GM21515 (cell line): ENCODE results near the gene PACS1.

Experiments used
- ATAC-seq: cut with Tn5 transposase; IDR thresholded peaks from one replicate; pipeline ENCODE4 v1.9.1; 2021; ENCODE audit not compliant: unreplicated experiment

Gene PACS1

GRCh38 chr11:66176650-66177049, 106.6 kb downstream of the PACS1 start:
- no peak for ATAC-seq

- ATAC-seq = no peak
Measured at GRCh38 chr11:66178183-66178582, 108.1 kb downstream of the PACS1 start.

- no peak for ATAC-seq
Measured at GRCh38 chr11:66178871-66179270, 108.8 kb downstream of the PACS1 start.

DNA sequence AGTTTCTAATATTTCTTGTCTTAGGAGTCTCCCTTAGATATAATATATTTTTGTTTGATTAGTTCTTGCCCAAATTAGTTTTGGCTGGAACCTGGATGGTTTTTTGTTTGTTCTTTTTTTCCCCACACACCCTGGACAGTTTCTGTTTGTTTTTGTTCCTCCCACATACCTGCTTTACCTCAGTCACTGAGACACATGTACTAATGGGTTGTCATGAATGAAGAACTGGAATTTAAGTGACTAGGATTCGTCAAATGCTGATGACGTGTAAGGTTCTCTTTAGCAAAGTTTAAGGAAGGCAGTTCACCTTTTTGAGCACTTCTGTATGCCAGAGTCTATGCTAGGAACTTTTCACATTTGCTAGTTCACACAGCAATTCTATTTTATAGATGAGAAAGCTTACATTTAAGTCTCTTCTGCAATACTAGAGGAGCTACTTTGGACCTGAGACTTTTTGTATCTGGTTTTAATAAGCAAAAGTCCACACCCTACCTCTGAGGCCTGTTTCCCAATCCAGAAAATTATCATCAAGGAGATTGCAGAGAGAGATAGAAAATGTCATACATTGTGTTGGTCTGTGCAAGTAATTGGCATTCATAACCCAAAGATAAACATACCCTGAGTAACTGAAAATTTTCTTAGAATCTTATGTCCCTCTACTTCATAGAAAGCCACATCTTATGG, 111.7 kb downstream of the PACS1 start:
- ATAC-seq = no peak

GRCh38 chr11:66183494-66184048, 113.5 kb downstream of the PACS1 start:
- no peak for ATAC-seq

- no peak for ATAC-seq
Measured at GRCh38 chr11:66184728-66185127, 114.7 kb downstream of the PACS1 start.

- ATAC-seq = no peak
Measured at GRCh38 chr11:66186470-66186869, 116.4 kb downstream of the PACS1 start.

DNA sequence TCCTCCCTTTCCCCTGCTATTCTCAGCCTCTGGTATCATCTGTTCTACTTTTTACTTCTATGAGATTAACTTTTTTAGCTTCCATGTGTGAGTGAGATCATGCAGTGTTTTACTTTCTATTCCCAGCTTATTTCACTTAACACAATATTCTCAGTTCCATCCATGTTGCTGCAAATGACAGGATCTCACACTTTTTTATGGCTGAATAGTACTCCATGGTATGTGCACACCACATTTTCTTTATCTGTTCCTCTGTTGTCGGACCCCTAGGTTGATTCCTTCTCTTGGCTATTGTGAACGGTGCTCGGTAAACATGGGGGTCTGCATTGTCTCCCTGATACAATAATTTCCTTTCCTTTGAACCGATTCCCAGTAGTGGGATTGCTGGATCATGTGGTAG, 117.4 kb downstream of the PACS1 start:
- ATAC-seq = no peak

GRCh38 chr11:66188580-66188979, 118.5 kb downstream of the PACS1 start:
- ATAC-seq = no peak

- ATAC-seq = no peak
Measured at GRCh38 chr11:66189031-66189745, 119.1 kb downstream of the PACS1 start.

DNA sequence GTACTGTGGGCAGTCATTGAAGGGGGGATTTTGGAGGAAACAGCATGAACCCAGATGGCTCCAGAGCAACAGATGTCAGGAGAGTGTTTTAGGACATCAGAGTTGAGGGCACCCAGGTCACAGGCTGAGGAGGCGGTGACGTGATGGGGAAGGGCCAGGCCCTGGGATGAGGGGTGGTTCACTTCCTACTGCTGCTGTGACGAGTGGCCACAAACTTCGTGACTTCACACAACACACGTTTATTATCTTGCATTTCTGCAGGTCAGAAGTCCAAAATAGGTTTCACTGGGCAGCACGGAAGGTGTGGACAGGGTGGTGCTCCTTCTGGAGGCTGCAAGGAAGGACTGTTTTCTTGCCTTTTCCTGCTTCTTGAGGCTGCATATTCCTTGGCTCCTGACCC, 120.7 kb downstream of the PACS1 start:
- no peak for ATAC-seq

GRCh38 chr11:66192181-66192863, 122.2 kb downstream of the PACS1 start:
- ATAC-seq = no peak

DNA sequence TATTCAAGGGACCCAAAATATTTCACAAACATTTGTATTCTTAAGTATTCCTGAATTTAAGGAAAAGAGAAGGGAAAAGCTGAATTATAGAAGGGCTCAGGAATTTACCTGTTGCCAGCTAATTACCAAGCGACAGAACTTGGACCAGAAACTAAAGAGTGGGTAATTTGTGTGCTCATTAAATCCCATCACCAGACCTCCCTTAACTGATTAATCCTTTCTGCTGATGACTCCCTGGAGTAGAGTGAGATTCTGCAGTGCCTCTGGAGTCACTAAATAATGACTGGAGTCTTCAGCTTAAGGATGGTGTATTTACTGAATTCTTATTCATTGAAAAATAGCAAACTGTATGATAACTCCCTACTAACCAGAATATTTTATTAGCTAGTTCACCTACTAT, 124.3 kb downstream of the PACS1 start:
- ATAC-seq = no peak

GRCh38 chr11:66195867-66196266, 125.8 kb downstream of the PACS1 start:
- ATAC-seq = no peak

- no peak for ATAC-seq
Measured at GRCh38 chr11:66203847-66204246, 133.8 kb downstream of the PACS1 start.

GRCh38 chr11:66204412-66204811, 134.3 kb downstream of the PACS1 start:
- ATAC-seq = no peak

DNA sequence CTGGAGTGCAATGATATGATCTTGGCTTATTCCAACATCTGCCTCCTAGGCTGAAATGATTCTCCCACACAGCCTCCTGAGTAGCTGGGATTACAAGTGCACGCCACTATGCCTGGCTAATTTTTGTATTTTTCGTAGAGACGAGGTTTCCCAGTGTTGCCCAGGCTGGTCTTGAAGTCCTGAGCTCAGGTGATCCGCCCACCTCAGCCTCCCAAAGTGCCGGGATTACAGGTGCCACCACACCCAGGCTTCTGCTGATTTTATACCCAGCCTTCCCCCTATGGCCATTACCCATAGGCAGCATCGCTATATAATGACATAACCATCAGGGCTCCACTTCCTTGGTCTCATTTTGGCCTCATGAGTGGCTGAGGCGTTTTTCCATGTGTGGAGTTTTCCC, 137.7 kb downstream of the PACS1 start:
- no peak for ATAC-seq

DNA sequence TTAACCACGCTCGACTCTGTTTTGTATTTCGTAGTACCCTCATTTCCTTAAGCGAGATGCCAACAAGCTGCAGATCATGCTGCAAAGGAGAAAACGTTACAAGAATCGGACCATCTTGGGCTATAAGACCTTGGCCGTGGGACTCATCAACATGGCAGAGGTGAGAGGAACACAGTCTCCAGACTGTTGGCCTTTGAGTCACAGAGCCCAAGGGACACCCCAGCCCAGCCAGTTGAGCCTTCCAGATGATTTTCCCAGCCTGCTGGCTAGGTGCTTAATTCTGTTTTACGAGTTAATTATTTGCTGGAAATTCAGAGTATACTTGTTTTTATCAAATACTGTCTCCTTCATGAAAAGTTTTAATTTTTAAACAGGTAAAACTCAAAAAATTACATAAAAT, 141.0 kb downstream of the PACS1 start:
- ATAC-seq = no peak

DNA sequence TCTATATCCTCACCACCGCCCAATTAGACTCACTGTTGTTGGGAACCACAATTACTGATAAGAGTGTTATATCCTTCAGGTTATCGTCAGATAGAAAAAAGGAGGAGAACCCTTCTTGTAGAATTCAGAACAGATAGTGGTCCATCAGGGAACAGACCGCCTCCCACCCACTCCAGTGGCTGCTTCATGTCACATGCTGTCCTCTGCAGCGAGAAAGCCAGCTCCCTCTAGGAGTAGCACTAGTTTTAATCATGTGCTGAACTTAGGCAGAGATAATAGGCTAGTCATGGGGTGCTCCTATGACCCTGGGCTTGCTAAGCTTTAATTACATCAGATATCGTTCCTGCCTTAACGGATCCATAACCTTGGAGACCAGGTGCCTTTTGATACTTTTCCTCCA, 146.8 kb downstream of the PACS1 start:
- ATAC-seq = no peak

GRCh38 chr11:66218036-66218435, 148.0 kb downstream of the PACS1 start:
- no peak for ATAC-seq

GRCh38 chr11:66218846-66219620, 149.0 kb downstream of the PACS1 start:
- no peak for ATAC-seq
